CD4-positive, alpha-beta T cell (primary cell): ENCODE measurements around the gene NMRK1. TPM values are rescaled to one million over a fixed set of nuclear protein-coding genes. Genes with fewer than 3 reads are reported as not detected.

Experiments used
- ATAC-seq: fragments of 200-7000 bp; cut with Tn5 transposase; one replicate; pipeline ENCODE4 v1.10.0; 2022; ENCODE audit warnings: mild to moderate bottlenecking; ENCODE audit not compliant: poor library complexity
- CTCF ChIA-PET: fragments of 350-600 bp; sonication (Branson Sonifier 250); formaldehyde crosslinking; loops from one replicate; lab custom pipeline; 2021; ENCODE audit warnings: antibody characterized with exemption, inconsistent platforms; lab: Charles Lee
- POLR2A ChIA-PET: fragments of 350-600 bp; sonication (Branson Sonifier 250); formaldehyde crosslinking; loops from one replicate; lab custom pipeline; 2021; ENCODE audit warnings: antibody characterized with exemption, inconsistent platforms; lab: Charles Lee
- DNase-seq, 14 experiments: peaks; one replicate each; pipeline ENCODE4 v3.0.0-alpha.2; 2013 to 2020; ENCODE audit warnings: mixed read lengths in 2 of 14
- H3K27ac ChIP-seq, 2 donors: one replicate each; pipeline versions ENCODE4 v1.5.1 to v1.7.0; 2013; ENCODE audit warnings: low read length in 2 of 2, low read depth in 1 of 2, mild to moderate bottlenecking in 1 of 2
- H3K27me3 ChIP-seq, 2 experiments: 1 replicate in 1 of 2; 2 replicates in 1 of 2; pipeline versions ENCODE4 v1.6.1 to v1.7.0; 2013; ENCODE audit warnings: low read length in 2 of 2, control low read depth in 1 of 2, mild to moderate bottlenecking in 1 of 2, moderate library complexity in 1 of 2; ENCODE audit not compliant: insufficient read depth in 2 of 2, control insufficient read depth in 1 of 2
- H3K36me3 ChIP-seq: one replicate; pipeline ENCODE4 v1.6.1; 2013; ENCODE audit warnings: low read length, control low read depth; ENCODE audit not compliant: insufficient read depth
- H3K4me1 ChIP-seq: one replicate; pipeline ENCODE4 v1.6.1; 2013; ENCODE audit warnings: low read length, control low read depth; ENCODE audit not compliant: insufficient read depth
- H3K4me3 ChIP-seq: one replicate; pipeline ENCODE4 v1.5.1; 2013; ENCODE audit warnings: mild to moderate bottlenecking, low read length, moderate library complexity
- H3K9me3 ChIP-seq, 2 experiments: 1 replicate in 1 of 2; 2 replicates in 1 of 2; pipeline versions ENCODE4 v1.6.1 to v1.7.0; 2013; ENCODE audit warnings: low read length in 2 of 2, mild to moderate bottlenecking in 2 of 2, control low read depth in 1 of 2, moderate library complexity in 1 of 2; ENCODE audit not compliant: control insufficient read depth in 1 of 2, insufficient read depth in 1 of 2
- H3K27ac Mint-ChIP-seq: one replicate; pipeline ENCODE4 v1.8.0; 2020; ENCODE audit warnings: mixed read lengths
- H3K27me3 Mint-ChIP-seq: one replicate; pipeline ENCODE4 v1.8.0; 2021; ENCODE audit warnings: mixed read lengths
- H3K36me3 Mint-ChIP-seq: one replicate; pipeline ENCODE4 v1.8.0; 2021; ENCODE audit warnings: low read depth, mixed read lengths
- H3K4me1 Mint-ChIP-seq: one replicate; pipeline ENCODE4 v1.8.0; 2021; ENCODE audit warnings: low read depth, mixed read lengths
- H3K4me3 Mint-ChIP-seq: one replicate; pipeline ENCODE4 v1.8.0; 2020; ENCODE audit warnings: mild to moderate bottlenecking, mixed read lengths
- H3K9me3 Mint-ChIP-seq: one replicate; pipeline ENCODE4 v1.8.0; 2020; ENCODE audit warnings: mixed read lengths
- intact Hi-C, 2 experiments: fragments of 100-400 bp; cut with DNase I in 1 of 2; cut with micrococcal nuclease in 1 of 2; formaldehyde crosslinking; loops; one replicate each; pipeline versions ENCODE4 v1.15.1 to v1.9.0; 2023 to 2025; cut with DNase I, micrococcal nuclease
- total RNA-seq, 174 experiments: library from RNA in 2 of 174; stranded (reverse) in 2 of 174; gene quantifications; one replicate each; pipeline ENCODE4 v1.2.3 and lab custom pipeline; 2021 to 2026
- TF ChIP-seq, protein P1 (sequence below): fragments of 200-600 bp; IDR thresholded peaks from one replicate; pipeline ENCODE4 v1.8.0; 2022; ENCODE audit warnings: antibody characterized with exemption, mild to moderate bottlenecking

The NMRK1 gene
- total RNA-seq, 2 experiments from 2014 or later, result 45.3 to 46.5 TPM

GRCh38 chr9:75036793-75037192, 51.2 kb downstream of the NMRK1 start:
- intact Hi-C loops, result no loop called here
- Mint-ChIP-seq H3K9me3 (no peaks in the 10 kb centered on the region), H3K4me1 (no peaks in the 10 kb centered on the region), H3K36me3 (no peaks in the 10 kb centered on the region), H3K4me3 (no peak overlapping the region), H3K27me3 (no peaks in the 10 kb centered on the region), H3K27ac (no peak overlapping the region)
- ChIA-PET CTCF (no interaction called here), POLR2A (no interaction called here)
- H3K27me3 ChIP-seq, result no peaks in the 10 kb centered on the region
- TF ChIP-seq, protein P1, sequence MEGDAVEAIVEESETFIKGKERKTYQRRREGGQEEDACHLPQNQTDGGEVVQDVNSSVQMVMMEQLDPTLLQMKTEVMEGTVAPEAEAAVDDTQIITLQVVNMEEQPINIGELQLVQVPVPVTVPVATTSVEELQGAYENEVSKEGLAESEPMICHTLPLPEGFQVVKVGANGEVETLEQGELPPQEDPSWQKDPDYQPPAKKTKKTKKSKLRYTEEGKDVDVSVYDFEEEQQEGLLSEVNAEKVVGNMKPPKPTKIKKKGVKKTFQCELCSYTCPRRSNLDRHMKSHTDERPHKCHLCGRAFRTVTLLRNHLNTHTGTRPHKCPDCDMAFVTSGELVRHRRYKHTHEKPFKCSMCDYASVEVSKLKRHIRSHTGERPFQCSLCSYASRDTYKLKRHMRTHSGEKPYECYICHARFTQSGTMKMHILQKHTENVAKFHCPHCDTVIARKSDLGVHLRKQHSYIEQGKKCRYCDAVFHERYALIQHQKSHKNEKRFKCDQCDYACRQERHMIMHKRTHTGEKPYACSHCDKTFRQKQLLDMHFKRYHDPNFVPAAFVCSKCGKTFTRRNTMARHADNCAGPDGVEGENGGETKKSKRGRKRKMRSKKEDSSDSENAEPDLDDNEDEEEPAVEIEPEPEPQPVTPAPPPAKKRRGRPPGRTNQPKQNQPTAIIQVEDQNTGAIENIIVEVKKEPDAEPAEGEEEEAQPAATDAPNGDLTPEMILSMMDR, result no peak
- no peak overlapping the region for H3K4me3 ChIP-seq
- ATAC-seq (no peak), DNase-seq (no peak)
- no peak overlapping the region for H3K27ac ChIP-seq
- H3K9me3 ChIP-seq, result no peaks in the 10 kb centered on the region
- H3K36me3 ChIP-seq, result no peaks in the 10 kb centered on the region
- H3K4me1 ChIP-seq, result no peaks in the 10 kb centered on the region

DNA sequence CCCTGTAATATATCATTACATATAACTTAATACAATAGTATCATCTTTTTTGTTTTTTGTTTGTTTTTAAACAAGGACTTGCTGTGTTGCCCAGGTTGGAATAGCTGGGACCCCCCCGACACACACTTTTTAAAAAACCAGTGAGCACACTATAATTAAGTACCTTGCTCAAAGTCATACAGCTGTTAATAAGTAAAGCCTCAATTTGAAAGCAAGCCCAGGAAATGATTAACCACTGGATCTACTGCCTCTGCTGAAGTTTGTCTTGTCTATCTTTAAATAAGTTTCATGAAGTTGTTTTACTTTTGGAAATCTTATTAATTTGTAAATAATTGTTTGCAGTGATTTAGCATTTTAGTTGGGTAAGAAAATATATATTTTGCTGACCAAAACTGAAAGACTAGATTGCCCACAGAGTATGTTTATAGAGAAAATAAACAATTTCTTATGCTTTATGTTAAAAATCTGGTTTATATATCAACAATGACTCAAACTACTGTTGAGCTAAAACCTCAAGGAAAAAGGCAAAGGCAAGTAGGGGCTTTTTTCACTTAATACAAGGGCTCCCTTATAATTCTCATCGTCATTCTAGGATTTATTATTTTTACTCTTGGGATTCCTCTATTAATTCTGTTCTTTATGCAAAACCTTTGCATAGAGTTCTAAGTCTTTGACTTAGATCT, 54.0 kb downstream of the NMRK1 start:
- no peaks in the 10 kb centered on the region for H3K9me3 Mint-ChIP-seq
- Histone ChIP-seq H3K27me3 (no peaks in the 10 kb centered on the region), H3K4me1 (peaks cover 2% of the 10 kb centered on the region), H3K36me3 (no peaks in the 10 kb centered on the region), H3K9me3 (no peaks in the 10 kb centered on the region), H3K4me3 (no peak overlapping the region), H3K27ac (no peak overlapping the region)
- ChIA-PET CTCF (interaction anchor here (0.5 kb wide), 1 partner anchor 126 kb away, joined by 4 read pairs; no protein-coding TSS in a partner anchor), POLR2A (no interaction called here)
- no peaks in the 10 kb centered on the region for H3K4me1 Mint-ChIP-seq
- TF ChIP-seq, protein P1, result no peak
- H3K36me3 Mint-ChIP-seq, result no peaks in the 10 kb centered on the region
- no peak for ATAC-seq
- H3K27me3 Mint-ChIP-seq, result no peaks in the 10 kb centered on the region
- no peak overlapping the region for H3K4me3 Mint-ChIP-seq
- no peak for DNase-seq
- H3K27ac Mint-ChIP-seq, result no peak overlapping the region
- intact Hi-C loops, result loop anchor here in 1 of 2 experiments (5.0 kb wide), 1 partner anchor 33 kb away; no protein-coding TSS in a partner anchor

DNA sequence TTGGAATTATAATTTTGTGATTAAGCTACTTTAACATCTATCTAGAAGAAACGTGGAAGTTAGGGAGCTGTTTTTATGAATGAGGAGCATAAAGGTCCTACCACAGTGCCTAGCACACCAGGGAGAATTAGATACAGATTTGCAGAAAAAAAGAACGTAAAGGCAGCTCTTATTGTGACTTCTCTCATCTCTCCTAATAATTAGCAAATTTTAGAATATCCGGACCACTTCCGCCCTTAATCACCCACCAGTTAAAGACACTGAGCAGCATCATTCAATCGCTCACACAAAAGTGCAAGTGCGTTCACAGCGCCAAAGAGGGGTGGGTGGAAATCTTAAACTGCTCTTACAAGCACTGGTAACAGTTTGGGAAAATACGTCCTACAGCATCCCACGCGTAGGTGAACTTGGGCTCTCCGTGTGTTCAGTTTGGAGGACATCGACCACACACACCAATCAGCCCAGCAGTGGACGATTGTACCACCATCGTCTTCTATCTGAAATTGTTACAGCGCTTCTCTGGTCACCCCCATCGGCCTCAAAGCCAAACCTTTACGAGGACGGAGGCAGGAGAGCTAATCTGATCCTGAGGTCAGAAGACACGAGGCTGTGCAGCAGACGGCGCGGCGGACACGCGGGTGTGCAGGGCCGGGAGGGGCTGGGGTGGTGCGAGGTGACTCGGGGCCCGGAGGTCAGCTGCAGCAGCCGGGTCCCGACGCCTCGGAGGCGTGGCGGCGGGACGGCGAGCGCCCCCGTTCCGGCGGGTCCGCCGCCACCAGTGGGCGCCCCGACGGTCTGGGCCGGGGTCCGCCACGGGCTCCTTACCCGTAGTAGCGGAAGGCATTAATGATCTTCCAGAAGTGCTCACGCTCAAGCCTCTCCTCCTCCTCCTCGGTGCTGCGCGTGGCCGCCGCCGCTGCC, 60.5 kb downstream of the NMRK1 start:
- DNase-seq, result peak; percentile 2 to 71 (median 27)
- peaks cover 56% of the 10 kb centered on the region for H3K4me1 Mint-ChIP-seq

More for the DNA sequence above, 60.5 kb downstream of the NMRK1 start:
- Histone ChIP-seq H3K9me3 (no peaks in the 10 kb centered on the region), H3K4me3 (peak overlapping the region; percentile 86), H3K27ac (peak overlapping the region; percentile 70 to 85), H3K27me3 (no peaks in the 10 kb centered on the region), H3K4me1 (peaks cover 24% of the 10 kb centered on the region), H3K36me3 (no peaks in the 10 kb centered on the region)
- Mint-ChIP-seq H3K36me3 (peaks cover 5% of the 10 kb centered on the region), H3K27ac (peak overlapping the region; percentile 92), H3K9me3 (no peaks in the 10 kb centered on the region), H3K27me3 (no peaks in the 10 kb centered on the region), H3K4me3 (peak overlapping the region; percentile 98)
- POLR2A ChIA-PET, result interaction anchor here (1.0 to 6.2 kb wide), 14 partner anchors 8 to 1367 kb away, joined by 3 to 173 read pairs (median 6); partner anchors contain the start of genes C9orf40, NMRK1, OSTF1 and RFK
- CTCF ChIA-PET, result interaction anchor here (0.5 to 5.1 kb wide), 11 partner anchors 12 to 254 kb away, joined by 3 to 31 read pairs (median 4); partner anchors contain the start of genes C9orf40, NMRK1 and OSTF1
- intact Hi-C loops, result loop anchor here (1.0 to 10.0 kb wide), 8 partner anchors 49 to 1370 kb away; partner anchors contain the start of gene C9orf40 (in 2 of the 2)
- TF ChIP-seq, protein P1, result peak; percentile 30
- peak; percentile 4 for ATAC-seq
